Right lobe of liver (tissue), 4 donors: ENCODE data around the gene ZFAND3.

Source experiments
- CTCF ChIP-seq, 4 donors: fragments of 200-600 bp in 3 of 4; fragments of 450-650 bp in 1 of 4; IDR thresholded peaks; one replicate each; pipeline versions ENCODE4 v1.5.1 to v1.8.0; 2016 to 2022; ENCODE audit warnings: antibody characterized with exemption in 4 of 4, mild to moderate bottlenecking in 2 of 4
- POLR2A ChIP-seq: fragments of 450-650 bp; IDR thresholded peaks from one replicate; pipeline ENCODE4 v1.6.1; 2017; ENCODE audit warnings: antibody characterized with exemption, mild to moderate bottlenecking
- donor health status: DM: no; HTN: no; CAD: no.
- donor health status: DM: no; HTN: no; CAD: no.
- donor health status: DM: no; HTN: yes; CAD: no.

- TF ChIP-seq POLR2A (no peak), CTCF (IDR thresholded peaks at IDR 0.05) (no peak)
Observed at GRCh38 chr6:38080889-38081288, 261.4 kb downstream of the ZFAND3 start.
